IMR-90 (cell line): ENCODE measurements around the gene TEX22. TPM values are rescaled to one million over a fixed set of nuclear protein-coding genes. Genes with fewer than 3 reads are reported as not detected.

ENCODE experiments used
- ATAC-seq: fragments of 200-7000 bp; cut with Tn5 transposase; 2 replicates; pipeline ENCODE4 v1.9.1; 2020; ENCODE audit warnings: low read depth, mild to moderate bottlenecking, moderate library complexity
- BruUV-seq: library from RNA; stranded (reverse); fragments of 400-500 nt; replicated peaks from 2 replicates; lab custom pipeline; 2021; lab: Mats Ljungman, UMichigan
- CTCF ChIA-PET: fragments of 300-600 bp; formaldehyde crosslinking; extraction: SDS; loops from one replicate; lab custom pipeline; 2021; ENCODE audit warnings: antibody characterized with exemption; lab: Yijun Ruan, JAX
- POLR2A ChIA-PET: fragments of 300-600 bp; sonication (Branson Sonifier 250); formaldehyde crosslinking; loops from one replicate; lab custom pipeline; 2022; ENCODE audit warnings: antibody characterized with exemption; ENCODE audit not compliant: unreplicated experiment; lab: Charles Lee
- DNase-seq: peaks from one replicate; pipeline ENCODE4 v3.0.0; 2013
- H2AFZ ChIP-seq: replicated peaks from 2 replicates; pipeline ENCODE3; 2013; ENCODE audit warnings: low read length, mild to moderate bottlenecking; ENCODE audit not compliant: poor library complexity
- H2AK5ac ChIP-seq: 2 replicates; pipeline ENCODE4 v1.6.1; 2013; ENCODE audit warnings: low read depth, low read length, inconsistent platforms
- H2AK9ac ChIP-seq: replicated peaks from 2 replicates; pipeline ENCODE3; 2013; ENCODE audit warnings: mild to moderate bottlenecking, low read depth, low read length, moderate library complexity; ENCODE audit not compliant: poor library complexity
- H2BK120ac ChIP-seq: 2 replicates; pipeline ENCODE4 v1.6.1; 2013; ENCODE audit warnings: low read depth, low read length, inconsistent platforms
- H2BK15ac ChIP-seq: 3 replicates; pipeline ENCODE4 v1.6.1; 2013; ENCODE audit warnings: low read depth, low read length, inconsistent platforms
- H2BK20ac ChIP-seq: 2 replicates; pipeline ENCODE4 v1.6.1; 2013; ENCODE audit warnings: low read depth, mild to moderate bottlenecking, inconsistent platforms, low read length, moderate library complexity
- H2BK5ac ChIP-seq: 2 replicates; pipeline ENCODE4 v1.6.1; 2013; ENCODE audit warnings: mild to moderate bottlenecking, low read depth, low read length, inconsistent platforms; ENCODE audit not compliant: poor library complexity, severe bottlenecking
- H3K14ac ChIP-seq: replicated peaks from 2 replicates; pipeline ENCODE4 v1.6.1; 2013; ENCODE audit warnings: low read depth, low read length, inconsistent platforms
- H3K18ac ChIP-seq: 2 replicates; pipeline ENCODE4 v1.6.1; 2013; ENCODE audit warnings: low read depth, low read length, control low read depth
- H3K23ac ChIP-seq: 2 replicates; pipeline ENCODE4 v1.6.1; 2013; ENCODE audit warnings: low read depth, low read length, inconsistent platforms
- H3K27ac ChIP-seq: 2 replicates; pipeline ENCODE4 v1.5.1; 2013; ENCODE audit warnings: mild to moderate bottlenecking, control low read depth, low read length; ENCODE audit not compliant: insufficient read depth
- H3K27me3 ChIP-seq: 2 replicates; pipeline ENCODE4 v1.6.1; 2013; ENCODE audit warnings: low read length; ENCODE audit not compliant: control insufficient read depth, insufficient read depth
- H3K36me3 ChIP-seq: 2 replicates; pipeline ENCODE4 v1.6.1; 2013; ENCODE audit warnings: low read length, mixed read lengths; ENCODE audit not compliant: control insufficient read depth, insufficient read depth
- H3K4ac ChIP-seq: 2 replicates; pipeline ENCODE4 v1.6.1; 2013; ENCODE audit warnings: low read depth, low read length, inconsistent platforms
- H3K4me1 ChIP-seq: 2 replicates; pipeline ENCODE4 v1.6.1; 2013; ENCODE audit warnings: low read length, mixed read lengths; ENCODE audit not compliant: control insufficient read depth, insufficient read depth
- H3K4me2 ChIP-seq: 2 replicates; pipeline ENCODE4 v1.6.1; 2013; ENCODE audit warnings: low read depth, mild to moderate bottlenecking, control low read depth, low read length, moderate library complexity
- H3K4me3 ChIP-seq: 2 replicates; pipeline ENCODE4 v1.5.1; 2013; ENCODE audit warnings: low read depth, mild to moderate bottlenecking, control low read depth, low read length, moderate library complexity; ENCODE audit not compliant: insufficient read depth
- H3K56ac ChIP-seq: 2 replicates; pipeline ENCODE4 v1.6.1; 2013; ENCODE audit warnings: low read length, inconsistent platforms; ENCODE audit not compliant: insufficient read depth; ENCODE audit errors: extremely low read depth
- H3K79me1 ChIP-seq, 2 experiments: 2 replicates each; pipeline ENCODE4 v1.6.1; 2013; ENCODE audit warnings: low read length in 2 of 2, inconsistent platforms in 1 of 2, low read depth in 1 of 2
- H3K9ac ChIP-seq: 2 replicates; pipeline ENCODE4 v1.6.1; 2013; ENCODE audit warnings: low read depth, low read length, control low read depth
- H3K9me1 ChIP-seq: 2 replicates; pipeline ENCODE4 v1.6.1; 2013; ENCODE audit warnings: low read length, inconsistent platforms; ENCODE audit not compliant: insufficient read depth
- H3K9me3 ChIP-seq: 2 replicates; pipeline ENCODE4 v1.6.1; 2013; ENCODE audit warnings: low read length; ENCODE audit not compliant: control insufficient read depth, insufficient read depth
- H4K20me1 ChIP-seq: 2 replicates; pipeline ENCODE4 v1.6.1; 2013; ENCODE audit warnings: low read length, inconsistent platforms; ENCODE audit not compliant: insufficient read depth
- H4K5ac ChIP-seq: 2 replicates; pipeline ENCODE4 v1.6.1; 2013; ENCODE audit warnings: mild to moderate bottlenecking, low read depth, low read length, control low read depth
- H4K8ac ChIP-seq, 2 experiments: 2 replicates each; pipeline ENCODE4 v1.6.1; 2013; ENCODE audit warnings: low read depth in 2 of 2, low read length in 2 of 2, control low read depth in 1 of 2, inconsistent platforms in 1 of 2
- H4K91ac ChIP-seq: 2 replicates; pipeline ENCODE4 v1.6.1; 2013; ENCODE audit warnings: low read depth, low read length, inconsistent platforms; ENCODE audit not compliant: insufficient read depth
- CEBPB ChIP-seq: IDR thresholded peaks from 2 replicates; pipeline ENCODE4 v1.6.1; 2012; ENCODE audit warnings: low read depth, low read length, improper control_type of control experiment
- CTCF ChIP-seq: conservative IDR thresholded peaks from 2 replicates; pipeline ENCODE4 v1.5.1; 2012; ENCODE audit warnings: mild to moderate bottlenecking, low read depth, low read length, improper control_type of control experiment
- WGBS, 2 experiments: methylation state at CpG; one replicate each; pipeline versions ENCODE4 v1.1.5 to v1.1.7; 2013; ENCODE audit warnings: missing lambda C conversion rate in 2 of 2; ENCODE audit not compliant: insufficient read length in 1 of 2; ENCODE audit errors: extremely low coverage in 2 of 2; 5-methylcytosine and 5-hydroxymethylcytosine counted together
- dilution Hi-C: fragments of 300-500 bp; cut with HindIII; formaldehyde crosslinking; loops from one replicate; pipeline ENCODE4 v1.14.3; 2018; ENCODE audit warnings: low sequenced_read_pairs; ENCODE audit not compliant: unreplicated experiment
- in situ Hi-C: fragments of 300-500 bp; cut with MboI; formaldehyde crosslinking; loops from 3 replicates; pipeline ENCODE4 v1.14.3; 2019; ENCODE audit warnings: low sequenced_read_pairs, inconsistent platforms, mixed read lengths
- intact Hi-C: fragments of 100-400 bp; cut with micrococcal nuclease; formaldehyde crosslinking; loops from 2 replicates; pipeline ENCODE4 v1.10.0; 2022
- polyA plus RNA-seq, 3 experiments: library from polyadenylated mRNA; depleted of rRNA; stranded (reverse); fragments of >200 nt; gene quantifications; 2 replicates each; pipeline ENCODE4 v1.2.3, GENCODE V29; 2012; ENCODE audit warnings: low replicate concordance in 1 of 3
- total RNA-seq: library from RNA; depleted of rRNA; stranded (reverse); fragments of >200 nt; gene quantifications from 2 replicates; pipeline ENCODE4 v1.2.3, GENCODE V29; 2012

The TEX22 gene
- total and polyA plus RNA-seq, 2 of the 4 experiments (the other 2 are of a cell fraction) = 0.10 to 0.18 TPM

- Histone ChIP-seq H3K9me1 (peaks cover 3% of the 10 kb centered on the region), H2BK20ac (no peak overlapping the region), H3K79me1 (no peaks in the 10 kb centered on the region; a peak in 1 of 4 replicates), H2BK5ac (no peak overlapping the region), H3K23ac (no peak overlapping the region), H2BK120ac (no peak overlapping the region), H3K56ac (no peak overlapping the region), H3K18ac (no peak overlapping the region), H3K14ac (no peak overlapping the region), H2BK15ac (no peak overlapping the region), H3K27me3 (no peaks in the 10 kb centered on the region), H3K36me3 (peaks cover 18% of the 10 kb centered on the region; the same call in 1 of the 2 replicates), H4K5ac (no peak overlapping the region), H3K9me3 (no peaks in the 10 kb centered on the region), H3K4ac (no peak overlapping the region), H4K20me1 (peaks cover 7% of the 10 kb centered on the region), H4K91ac (no peak overlapping the region), H2AFZ (no peak overlapping the region), H2AK9ac (peak overlapping the region; percentile 70), H3K9ac (no peak overlapping the region), H3K4me3 (no peak overlapping the region), H3K4me2 (no peak overlapping the region), H3K4me1 (peaks cover 2% of the 10 kb centered on the region; the same call in 1 of the 2 replicates), H3K27ac (no peak overlapping the region), H4K8ac (no peak overlapping the region), H2AK5ac (no peak overlapping the region)
- WGBS, 2 experiments = 96% methylated on average over 14 of the region's 34 CpGs; no CpG with 5 or more reads in 1 of the 2 experiments
- no peak for TF ChIP-seq CTCF
- peak; percentile 1; the same call in 1 of the 2 replicates for TF ChIP-seq CEBPB
- intact Hi-C loops (no loop called here), in situ Hi-C loops (no loop called here), dilution Hi-C loops (no loop called here)
- ChIA-PET CTCF (no interaction called here), POLR2A (no interaction called here)
- ATAC-seq = no peak
- no peak for DNase-seq
- no TSS peak for BruUV-seq
Measured at GRCh38 chr14:105367116-105368031, 31.0 kb upstream of the TEX22 start.
